Lung (tissue), 12 donors: ENCODE data around the gene PRCC. TPM values are rescaled to one million over a fixed set of nuclear protein-coding genes. Genes with fewer than 3 reads are reported as not detected.

Source experiments
- ATAC-seq: fragments of 200-7000 bp; cut with Tn5 transposase; one replicate; pipeline ENCODE4 v1.9.1; 2020; ENCODE audit warnings: moderate number of reproducible peaks; ENCODE audit not compliant: insufficient read depth, low FRiP score
- DNase-seq, 3 donors: peaks; one replicate each; pipeline ENCODE4 v3.0.0-alpha.2; 2013 to 2017
- H3K27ac ChIP-seq, 2 donors: one replicate each; pipeline ENCODE4 v1.5.1; 2013; ENCODE audit warnings: mild to moderate bottlenecking in 2 of 2, moderate library complexity in 2 of 2, control low read depth in 1 of 2, inconsistent platforms in 1 of 2, low read depth in 1 of 2, low read length in 1 of 2
- H3K27me3 ChIP-seq, 3 donors: one replicate each; pipeline ENCODE4 v1.5.1; 2013; ENCODE audit warnings: low read length in 2 of 3; ENCODE audit not compliant: control insufficient read depth in 3 of 3, insufficient read depth in 3 of 3
- H3K36me3 ChIP-seq, 4 donors: one replicate each; pipeline ENCODE4 v1.5.1; 2013; ENCODE audit warnings: low read length in 4 of 4, mild to moderate bottlenecking in 1 of 4, moderate library complexity in 1 of 4; ENCODE audit not compliant: control insufficient read depth in 4 of 4, insufficient read depth in 4 of 4
- H3K4me1 ChIP-seq, 5 donors: one replicate each; pipeline ENCODE4 v1.5.1; 2013; ENCODE audit warnings: low read length in 5 of 5, mild to moderate bottlenecking in 2 of 5, moderate library complexity in 1 of 5; ENCODE audit not compliant: control insufficient read depth in 5 of 5, insufficient read depth in 5 of 5
- H3K4me3 ChIP-seq: one replicate; pipeline ENCODE4 v1.5.1; 2013; ENCODE audit warnings: mild to moderate bottlenecking, control low read depth, moderate library complexity
- H3K9ac ChIP-seq, 2 donors: one replicate each; pipeline ENCODE4 v1.5.1; 2013; ENCODE audit warnings: low read length in 2 of 2, control low read depth in 1 of 2; ENCODE audit not compliant: insufficient read depth in 1 of 2
- H3K9me3 ChIP-seq, 4 donors: one replicate each; pipeline ENCODE4 v1.5.1; 2013; ENCODE audit warnings: low read length in 3 of 4, mild to moderate bottlenecking in 1 of 4, moderate library complexity in 1 of 4; ENCODE audit not compliant: control insufficient read depth in 4 of 4, insufficient read depth in 3 of 4
- WGBS, 2 donors: extraction: QIAGEN DNeasy Blood & Tissue Kit; methylation state at CpG; one replicate each; pipeline ENCODE4 v1.1.7; 2013; 5-methylcytosine and 5-hydroxymethylcytosine counted together
- polyA plus RNA-seq, 2 donors: library from polyadenylated mRNA; stranded (reverse); fragments of 200-250 nt; gene quantifications; one replicate each; pipeline ENCODE4 v1.2.1, GENCODE V29; 2013
- total RNA-seq, 2 donors: library from RNA; depleted of rRNA in 1 of 2; stranded (reverse); fragments of >200 nt in 1 of 2; gene quantifications; one replicate each; pipeline ENCODE4 v1.2.1, GENCODE V29; 2014 to 2021
- TF ChIP-seq, protein P1 (sequence below): IDR thresholded peaks from 2 replicates; pipeline ENCODE4 v1.5.1; 2012; ENCODE audit warnings: mild to moderate bottlenecking; ENCODE audit errors: control extremely low read depth, extremely low read depth
- donor health status: control.
- donor health status: control.
- donor health status: Bipolar disorder and iron deficiency.
- donor health status: healthy.
- donor health status: DM: yes; HTN: yes; CAD: no.

PRCC gene
- total and polyA plus RNA-seq, 4 donors, result 36.2 to 52.7 (median 39.3) TPM

DNA sequence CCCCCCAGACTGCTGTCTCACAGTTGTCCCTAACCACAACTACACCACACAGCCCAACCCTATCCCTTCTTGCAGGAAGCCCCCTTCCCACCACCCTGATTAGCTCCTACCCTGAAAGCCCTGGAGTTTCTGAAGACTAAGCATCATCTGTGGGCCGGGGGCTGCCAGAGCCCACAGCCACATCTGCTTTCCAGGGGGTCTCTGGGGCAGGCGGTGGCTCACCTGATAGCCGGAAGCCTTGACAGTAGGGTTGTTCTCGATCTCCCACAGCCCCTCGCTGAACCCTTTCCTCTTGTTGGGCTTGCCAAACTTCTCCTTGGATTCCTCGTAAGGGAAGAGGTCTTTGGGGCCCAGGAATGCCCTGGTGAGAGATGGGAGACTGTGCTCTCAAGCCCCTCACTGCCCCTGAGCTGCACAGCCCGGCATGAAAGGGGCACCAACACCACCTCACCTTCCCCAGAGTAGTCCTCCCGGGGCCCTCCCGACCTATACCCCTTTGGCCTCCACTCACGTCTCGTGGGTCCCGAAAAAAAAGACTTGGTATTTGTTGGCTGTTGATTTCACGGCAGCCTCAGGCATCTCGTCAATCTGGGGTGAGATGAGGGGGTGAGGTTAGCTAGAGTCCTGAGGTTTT is 22.4 kb upstream of the PRCC start:
- WGBS, 2 donors, result 74 to 79% methylated on average over 14 of the region's 14 CpGs
- DNase-seq (no peak), ATAC-seq (no peak)
- H3K9me3 ChIP-seq, result no peaks in the 10 kb centered on the region
- no peak overlapping the region for H3K4me3 ChIP-seq
- peaks cover 9 to 50% (median 21%) of the 10 kb centered on the region in 5 donors for H3K4me1 ChIP-seq
- no peak overlapping the region for H3K9ac ChIP-seq
- TF ChIP-seq, protein P1, sequence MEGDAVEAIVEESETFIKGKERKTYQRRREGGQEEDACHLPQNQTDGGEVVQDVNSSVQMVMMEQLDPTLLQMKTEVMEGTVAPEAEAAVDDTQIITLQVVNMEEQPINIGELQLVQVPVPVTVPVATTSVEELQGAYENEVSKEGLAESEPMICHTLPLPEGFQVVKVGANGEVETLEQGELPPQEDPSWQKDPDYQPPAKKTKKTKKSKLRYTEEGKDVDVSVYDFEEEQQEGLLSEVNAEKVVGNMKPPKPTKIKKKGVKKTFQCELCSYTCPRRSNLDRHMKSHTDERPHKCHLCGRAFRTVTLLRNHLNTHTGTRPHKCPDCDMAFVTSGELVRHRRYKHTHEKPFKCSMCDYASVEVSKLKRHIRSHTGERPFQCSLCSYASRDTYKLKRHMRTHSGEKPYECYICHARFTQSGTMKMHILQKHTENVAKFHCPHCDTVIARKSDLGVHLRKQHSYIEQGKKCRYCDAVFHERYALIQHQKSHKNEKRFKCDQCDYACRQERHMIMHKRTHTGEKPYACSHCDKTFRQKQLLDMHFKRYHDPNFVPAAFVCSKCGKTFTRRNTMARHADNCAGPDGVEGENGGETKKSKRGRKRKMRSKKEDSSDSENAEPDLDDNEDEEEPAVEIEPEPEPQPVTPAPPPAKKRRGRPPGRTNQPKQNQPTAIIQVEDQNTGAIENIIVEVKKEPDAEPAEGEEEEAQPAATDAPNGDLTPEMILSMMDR, result no peak
- peak overlapping the region in 1 of 2 donors; percentile 12 for H3K27ac ChIP-seq
- H3K27me3 ChIP-seq, result no peaks in the 10 kb centered on the region
- H3K36me3 ChIP-seq, result peaks cover 4 to 27% (median 10%) of the 10 kb centered on the region in 4 donors

DNA sequence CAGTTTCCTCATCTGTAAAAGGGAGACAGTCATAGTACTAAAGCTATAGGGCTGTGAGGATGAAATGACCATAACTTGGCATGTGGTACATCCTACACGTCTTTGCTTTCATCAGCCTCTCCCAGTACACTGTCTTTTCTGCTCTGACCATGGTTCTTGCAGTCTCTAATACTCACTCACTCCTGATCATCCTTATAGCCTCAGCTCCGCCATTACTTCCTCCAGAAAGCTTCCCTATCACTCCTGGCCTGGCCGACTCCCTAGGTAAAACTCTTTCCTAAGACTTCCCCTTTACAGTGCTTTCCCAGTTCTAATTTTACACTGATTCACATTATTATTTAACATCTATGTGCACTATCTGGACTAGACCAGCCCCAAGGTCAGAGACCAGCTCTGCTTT is 21.5 kb upstream of the PRCC start:
- H3K4me3 ChIP-seq, result no peak overlapping the region
- H3K36me3 ChIP-seq, result peaks cover 4 to 27% (median 10%) of the 10 kb centered on the region in 4 donors
- peak overlapping the region in 1 of 2 donors; percentile 6 for H3K9ac ChIP-seq
- TF ChIP-seq, protein P1, result no peak
- no peaks in the 10 kb centered on the region for H3K9me3 ChIP-seq
- no peaks in the 10 kb centered on the region for H3K27me3 ChIP-seq
- no peak for ATAC-seq
- peaks cover 9 to 49% (median 22%) of the 10 kb centered on the region in 5 donors for H3K4me1 ChIP-seq
- H3K27ac ChIP-seq, result peak overlapping the region; percentile 98 to 99
- no peak for DNase-seq
- 43 to 59% methylated on average over 3 of the region's 3 CpGs for WGBS, 2 donors

DNA sequence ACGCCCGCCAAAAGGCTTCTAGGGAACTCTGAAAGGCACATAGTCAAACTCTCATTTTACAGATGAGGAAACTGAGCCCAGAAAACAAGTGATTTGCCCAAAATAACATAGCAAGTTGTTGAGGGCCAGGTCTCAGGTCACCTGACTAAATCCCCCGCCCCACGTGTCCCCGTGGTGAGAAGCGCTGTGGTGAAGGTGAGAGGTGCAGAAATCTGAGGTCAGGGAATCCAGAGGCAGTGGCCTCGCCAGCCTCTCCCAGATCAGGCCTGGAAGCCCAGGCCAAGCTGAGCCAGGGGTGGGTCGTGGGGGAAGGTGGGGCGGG is 21.0 kb upstream of the PRCC start:
- peak in 1 of 3 donors; percentile 18 for DNase-seq
- Histone ChIP-seq H3K27me3 (no peaks in the 10 kb centered on the region), H3K36me3 (peaks cover 4 to 27% (median 10%) of the 10 kb centered on the region in 4 donors), H3K27ac (peak overlapping the region; percentile 98 to 99), H3K4me1 (peaks cover 9 to 47% (median 22%) of the 10 kb centered on the region in 5 donors), H3K9ac (peak overlapping the region; percentile 13 to 44), H3K4me3 (no peak overlapping the region), H3K9me3 (no peaks in the 10 kb centered on the region)
- ATAC-seq, result no peak
- TF ChIP-seq, protein P1, result no peak
- WGBS, 2 donors, result 50 to 51% methylated on average over 9 of the region's 9 CpGs
